Measurements from ENCODE around the gene TBCC.

TBCC gene

GRCh38 chr6:42702200-42702599 is 43.7 kb downstream of the TBCC start:
- TF ChIP-seq GATA2 (IDR thresholded peaks at IDR 0.05; ENCODE audit: low read depth, low read length) (no peak), GATA3 (IDR thresholded peaks at IDR 0.05; ENCODE audit: low read depth, low read length) (no peak)

- TF ChIP-seq GATA3 (IDR thresholded peaks at IDR 0.05; ENCODE audit: low read depth, low read length) (no peak), GATA2 (IDR thresholded peaks at IDR 0.05; ENCODE audit: low read depth, low read length) (no peak)
Measured at GRCh38 chr6:42698217-42698616, 47.7 kb downstream of the TBCC start.

- no peak for TF ChIP-seq GATA3 (IDR thresholded peaks at IDR 0.05; ENCODE audit: low read depth, low read length)
Measured at GRCh38 chr6:42697268-42697655, 48.6 kb downstream of the TBCC start.

GRCh38 chr6:42696526-42697267 is 49.2 kb downstream of the TBCC start:
- TF ChIP-seq GATA3 (IDR thresholded peaks at IDR 0.05; ENCODE audit: low read depth, low read length), result no peak
- no peak for TF ChIP-seq GATA2 (IDR thresholded peaks at IDR 0.05; ENCODE audit: low read depth, low read length)

- TF ChIP-seq GATA2 (IDR thresholded peaks at IDR 0.05; ENCODE audit: low read depth, low read length) (no peak), GATA3 (IDR thresholded peaks at IDR 0.05; ENCODE audit: low read depth, low read length) (no peak)
Measured at GRCh38 chr6:42694586-42694985, 51.3 kb downstream of the TBCC start.

Data from SH-SY5Y (cell line).